Measurements from ENCODE around the gene MRPL51. TPM values are rescaled to one million over a fixed set of nuclear protein-coding genes. Genes with fewer than 3 reads are reported as not detected.

Gene MRPL51
- total and polyA plus RNA-seq, 7 experiments from 2014 or later: 22.5 to 220 (median 82.0) TPM

- POLR2A ChIA-PET: interaction anchor here (0.7 to 7.5 kb wide), 14 partner anchors 21 to 199 kb away, joined by 3 to 104 read pairs (median 12); partner anchors contain the start of genes CD27, MRPL51 and VAMP1
- Mint-ChIP-seq H3K27me3 (peaks cover 0 to 2% (median 0%) of the 10 kb centered on the region in 5 donors), H3K4me1 (peaks cover 28 to 57% (median 42%) of the 10 kb centered on the region in 7 donors), H3K27ac (peak overlapping the region; percentile 79 to 100 (median 93)), H3K9me3 (peaks cover 0 to 1% (median 0%) of the 10 kb centered on the region in 11 donors), H3K36me3 (peaks cover 10 to 56% (median 15%) of the 10 kb centered on the region in 5 donors), H3K4me3 (peak overlapping the region; percentile 60 to 99 (median 94))
- peak in 2 of 9 donors; percentile 12 to 20 for DNase-seq
- peak overlapping the region; percentile 97 for H3K4me3 ChIP-seq (ENCODE audit: low read length)
- peaks cover 12 to 56% (median 15%) of the 10 kb centered on the region in 3 experiments for H3K36me3 ChIP-seq (ENCODE audit: control insufficient read depth in 2 of 3, insufficient read depth in 3 of 3, low read length in 3 of 3)
- peak overlapping the region; percentile 81 for H3K27ac ChIP-seq (ENCODE audit: low read depth, low read length)
- ATAC-seq: no peak
- H3K4me1 ChIP-seq (ENCODE audit: control insufficient read depth in 2 of 2, insufficient read depth in 2 of 2, low read length in 2 of 2): peaks cover 31 to 43% of the 10 kb centered on the region in 2 donors
- H3K9me3 ChIP-seq (ENCODE audit: control insufficient read depth in 2 of 3, low read length in 3 of 3): no peaks in the 10 kb centered on the region
- intact Hi-C loops (cut with micrococcal nuclease): no loop called here
- no peaks in the 10 kb centered on the region for H3K27me3 ChIP-seq (ENCODE audit: control insufficient read depth in 2 of 2, insufficient read depth in 2 of 2, low read length in 2 of 2)
- CTCF ChIA-PET: interaction anchor here (1.1 to 2.9 kb wide), 4 partner anchors 20 to 70 kb away, joined by 4 to 9 read pairs (median 6); no protein-coding TSS in a partner anchor
Measured at GRCh38 chr12:6533653-6533922, 40.5 kb upstream of the MRPL51 start.

- CTCF ChIA-PET: interaction anchor here (1.1 to 1.5 kb wide), 4 partner anchors 10 to 67 kb away, joined by 3 to 6 read pairs (median 4); no protein-coding TSS in a partner anchor
- peaks cover 31 to 43% of the 10 kb centered on the region in 2 donors for H3K4me1 ChIP-seq (ENCODE audit: control insufficient read depth in 2 of 2, insufficient read depth in 2 of 2, low read length in 2 of 2)
- peaks cover 0 to 2% (median 0%) of the 10 kb centered on the region in 5 donors for H3K27me3 Mint-ChIP-seq
- H3K36me3 ChIP-seq (ENCODE audit: control insufficient read depth in 2 of 3, insufficient read depth in 3 of 3, low read length in 3 of 3): peaks cover 11 to 56% (median 15%) of the 10 kb centered on the region in 3 experiments
- ATAC-seq: no peak
- peak overlapping the region; percentile 97 for H3K4me3 ChIP-seq (ENCODE audit: low read length)
- no peaks in the 10 kb centered on the region for H3K27me3 ChIP-seq (ENCODE audit: control insufficient read depth in 2 of 2, insufficient read depth in 2 of 2, low read length in 2 of 2)
- POLR2A ChIA-PET: interaction anchor here (0.6 to 2.6 kb wide), 11 partner anchors 21 to 198 kb away, joined by 3 to 15 read pairs (median 5); partner anchors contain the start of genes MRPL51, TAPBPL, VAMP1 and ZNF384
- peak overlapping the region; percentile 90 to 100 (median 93) for H3K27ac Mint-ChIP-seq
- H3K4me1 Mint-ChIP-seq: peaks cover 27 to 53% (median 42%) of the 10 kb centered on the region in 7 donors
- H3K4me3 Mint-ChIP-seq: peak overlapping the region; percentile 77 to 99 (median 94)
- peaks cover 0 to 1% (median 0%) of the 10 kb centered on the region in 11 donors for H3K9me3 Mint-ChIP-seq
- peak overlapping the region; percentile 81 for H3K27ac ChIP-seq (ENCODE audit: low read depth, low read length)
- peaks cover 14 to 58% (median 15%) of the 10 kb centered on the region in 5 donors for H3K36me3 Mint-ChIP-seq
- intact Hi-C loops (cut with micrococcal nuclease): no loop called here
- no peaks in the 10 kb centered on the region for H3K9me3 ChIP-seq (ENCODE audit: control insufficient read depth in 2 of 3, low read length in 3 of 3)
- DNase-seq: peak in 5 of 9 donors; percentile 18 to 66 (median 21)
Measured at GRCh38 chr12:6532927-6533652, 40.0 kb upstream of the MRPL51 start.

- peaks cover 22 to 45% (median 35%) of the 10 kb centered on the region in 7 donors for H3K4me1 Mint-ChIP-seq
- no peaks in the 10 kb centered on the region for H3K27me3 ChIP-seq (ENCODE audit: control insufficient read depth in 2 of 2, insufficient read depth in 2 of 2, low read length in 2 of 2)
- H3K27me3 Mint-ChIP-seq: peaks cover 0 to 2% (median 0%) of the 10 kb centered on the region in 5 donors
- POLR2A ChIA-PET: interaction anchor here (0.6 to 2.6 kb wide), 16 partner anchors 8 to 278 kb away, joined by 3 to 15 read pairs (median 4); partner anchors contain the start of genes MRPL51, TAPBPL, VAMP1 and ZNF384
- H3K9me3 Mint-ChIP-seq: peaks cover 0 to 1% (median 0%) of the 10 kb centered on the region in 11 donors
- H3K9me3 ChIP-seq (ENCODE audit: control insufficient read depth in 2 of 3, low read length in 3 of 3): no peaks in the 10 kb centered on the region
- peak overlapping the region; percentile 81 for H3K27ac ChIP-seq (ENCODE audit: low read depth, low read length)
- peaks cover 13 to 58% (median 16%) of the 10 kb centered on the region in 3 experiments for H3K36me3 ChIP-seq (ENCODE audit: control insufficient read depth in 2 of 3, insufficient read depth in 3 of 3, low read length in 3 of 3)
- H3K36me3 Mint-ChIP-seq: peaks cover 12 to 55% (median 12%) of the 10 kb centered on the region in 5 donors
- peak; percentile 62 for ATAC-seq
- H3K27ac Mint-ChIP-seq: peak overlapping the region; percentile 90 to 100 (median 93)
- peak overlapping the region; percentile 77 to 99 (median 94) for H3K4me3 Mint-ChIP-seq
- intact Hi-C loops (cut with micrococcal nuclease): no loop called here
- CTCF ChIA-PET: interaction anchor here (0.6 to 1.5 kb wide), 6 partner anchors 9 to 108 kb away, joined by 3 to 6 read pairs (median 4); no protein-coding TSS in a partner anchor
- H3K4me1 ChIP-seq (ENCODE audit: control insufficient read depth in 2 of 2, insufficient read depth in 2 of 2, low read length in 2 of 2): peaks cover 31 to 37% of the 10 kb centered on the region in 2 donors
- DNase-seq: peak; percentile 39 to 89 (median 63)
- no peak overlapping the region for H3K4me3 ChIP-seq (ENCODE audit: low read length)
Measured at GRCh38 chr12:6532051-6532926, 39.2 kb upstream of the MRPL51 start.

GRCh38 chr12:6530576-6531260, 37.7 kb upstream of the MRPL51 start:
- Histone ChIP-seq H3K36me3 (ENCODE audit: control insufficient read depth in 2 of 3, insufficient read depth in 3 of 3, low read length in 3 of 3) (peaks cover 8 to 61% (median 11%) of the 10 kb centered on the region in 3 experiments), H3K9me3 (ENCODE audit: control insufficient read depth in 2 of 3, low read length in 3 of 3) (no peaks in the 10 kb centered on the region), H3K4me1 (ENCODE audit: control insufficient read depth in 2 of 2, insufficient read depth in 2 of 2, low read length in 2 of 2) (peaks cover 21 to 25% of the 10 kb centered on the region in 2 donors), H3K4me3 (ENCODE audit: low read length) (no peak overlapping the region), H3K27me3 (ENCODE audit: control insufficient read depth in 2 of 2, insufficient read depth in 2 of 2, low read length in 2 of 2) (no peaks in the 10 kb centered on the region), H3K27ac (ENCODE audit: low read depth, low read length) (no peak overlapping the region)
- CTCF ChIA-PET: interaction anchor here (1.5 kb wide), 1 partner anchor 65 kb away, joined by 4 read pairs; no protein-coding TSS in a partner anchor
- intact Hi-C loops (cut with micrococcal nuclease): no loop called here
- Mint-ChIP-seq H3K36me3 (peaks cover 12 to 47% (median 12%) of the 10 kb centered on the region in 5 donors), H3K27me3 (peaks cover 0 to 2% (median 0%) of the 10 kb centered on the region in 5 donors), H3K27ac (peak overlapping the region; percentile 4 to 89 (median 34)), H3K4me1 (peaks cover 16 to 34% (median 23%) of the 10 kb centered on the region in 7 donors), H3K9me3 (peaks cover 0 to 1% (median 0%) of the 10 kb centered on the region in 11 donors), H3K4me3 (peak overlapping the region in 1 of 10 donors; percentile 27)
- ATAC-seq (no peak), DNase-seq (no peak)
- POLR2A ChIA-PET: interaction anchor here (0.8 to 2.6 kb wide), 4 partner anchors 9 to 61 kb away, joined by 3 to 9 read pairs (median 6); partner anchors contain the start of genes MRPL51 and VAMP1

GRCh38 chr12:6529291-6529737, 36.3 kb upstream of the MRPL51 start:
- Mint-ChIP-seq H3K27me3 (peaks cover 0 to 2% (median 0%) of the 10 kb centered on the region in 5 donors), H3K9me3 (peaks cover 0 to 1% (median 0%) of the 10 kb centered on the region in 11 donors), H3K4me1 (peaks cover 15 to 33% (median 20%) of the 10 kb centered on the region in 7 donors), H3K36me3 (peaks cover 12 to 43% (median 16%) of the 10 kb centered on the region in 5 donors), H3K27ac (peak overlapping the region in 3 of 9 donors; percentile 4 to 89 (median 71)), H3K4me3 (no peak overlapping the region)
- peaks cover 8 to 70% (median 14%) of the 10 kb centered on the region in 3 experiments for H3K36me3 ChIP-seq (ENCODE audit: control insufficient read depth in 2 of 3, insufficient read depth in 3 of 3, low read length in 3 of 3)
- ChIA-PET CTCF (interaction anchor here (0.7 kb wide), 1 partner anchor 8 kb away, joined by 3 read pairs; no protein-coding TSS in a partner anchor), POLR2A (interaction anchor here (0.5 to 1.2 kb wide), 3 partner anchors 37 to 232 kb away, joined by 3 to 4 read pairs (median 3); no protein-coding TSS in a partner anchor)
- ATAC-seq (no peak), DNase-seq (no peak)
- H3K9me3 ChIP-seq (ENCODE audit: control insufficient read depth in 2 of 3, low read length in 3 of 3): no peaks in the 10 kb centered on the region
- H3K27me3 ChIP-seq (ENCODE audit: control insufficient read depth in 2 of 2, insufficient read depth in 2 of 2, low read length in 2 of 2): no peaks in the 10 kb centered on the region
- H3K27ac ChIP-seq (ENCODE audit: low read depth, low read length): no peak overlapping the region
- peaks cover 18 to 24% of the 10 kb centered on the region in 2 donors for H3K4me1 ChIP-seq (ENCODE audit: control insufficient read depth in 2 of 2, insufficient read depth in 2 of 2, low read length in 2 of 2)
- intact Hi-C loops (cut with micrococcal nuclease): no loop called here
- no peak overlapping the region for H3K4me3 ChIP-seq (ENCODE audit: low read length)

All from naive thymus-derived CD4-positive, alpha-beta T cell (primary cell).